Measurements from ENCODE around the gene INTS14. TPM values are rescaled to one million over a fixed set of nuclear protein-coding genes. Genes with fewer than 3 reads are reported as not detected.

Gene INTS14
- total and polyA plus RNA-seq, 9 of the 15 experiments (the other 6 are each of a cell fraction or from before 2014, with no cell fraction given): 30.5 to 92.4 (median 46.5) TPM

DNA sequence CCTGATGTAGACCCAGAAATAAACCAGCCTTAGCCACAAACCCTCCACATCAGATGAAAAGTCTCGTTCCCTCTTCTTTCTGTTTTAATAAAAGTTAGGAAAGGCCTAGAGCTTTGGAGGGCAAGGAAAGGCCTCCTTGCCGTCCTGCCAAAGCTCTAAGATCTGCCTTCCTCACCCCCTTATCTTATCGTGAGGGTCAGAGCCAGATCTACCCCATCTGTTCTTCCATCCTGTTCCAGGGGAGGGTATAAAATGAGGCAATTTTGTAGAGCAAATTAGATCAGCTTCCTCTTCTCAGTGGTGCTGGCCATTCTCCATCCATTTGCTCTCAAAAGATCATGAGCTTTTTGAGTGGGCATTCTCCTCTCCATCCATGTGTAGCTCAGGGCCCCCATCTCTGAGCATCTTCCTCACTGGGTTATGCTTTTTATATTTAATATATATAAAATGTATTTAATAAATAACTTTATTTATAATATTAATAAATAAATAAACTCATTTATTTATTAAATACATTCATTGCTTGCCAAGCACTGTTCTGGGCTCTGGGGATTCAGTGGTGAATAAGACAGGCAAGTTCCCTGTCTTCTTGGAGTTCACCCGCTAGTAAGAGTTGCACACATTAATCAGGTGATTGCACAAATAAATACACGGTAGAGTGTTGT is 8.8 kb upstream of the INTS14 start:
- no peak for DNase-seq (ENCODE audit: extremely low read depth in 1 of 4, low spot score in 3 of 4)
- Histone ChIP-seq H3K9me3 (replicated peaks; ENCODE audit: control insufficient read depth, insufficient read depth, low read depth, low read length) (no peaks in the 10 kb centered on the region), H3K27me3 (ENCODE audit: control insufficient read depth in 2 of 2, insufficient read depth in 2 of 2, low read length in 2 of 2) (no peaks in the 10 kb centered on the region), H3K36me3 (ENCODE audit: control insufficient read depth, insufficient read depth, low read length) (no peaks in the 10 kb centered on the region), H4K20me1 (replicated peaks; ENCODE audit: control insufficient read depth, insufficient read depth, low read length) (no peaks in the 10 kb centered on the region; the same call in 1 of the 2 replicates), H3K4me3 (no peak overlapping the region), H3K4me2 (ENCODE audit: insufficient read depth, low read length) (peak overlapping the region; percentile 4; the same call in 1 of the 2 replicates), H3K27ac (ENCODE audit: extremely low read depth, low read depth, low read length) (no peak overlapping the region), H2AFZ (ENCODE audit: low read depth, low read length) (peak overlapping the region; percentile 63), H3K9ac (ENCODE audit: insufficient read depth in 1 of 2, low read depth in 2 of 2, low read length in 2 of 2) (no peak overlapping the region), H3K79me2 (ENCODE audit: control insufficient read depth, insufficient read depth, low read length) (no peaks in the 10 kb centered on the region), H3K9me1 (ENCODE audit: control insufficient read depth, insufficient read depth, low read length) (no peaks in the 10 kb centered on the region), H3K4me1 (replicated peaks in 1 of 2; ENCODE audit: control insufficient read depth in 2 of 2, insufficient read depth in 2 of 2, low read length in 2 of 2) (peaks cover 3 to 7% of the 10 kb centered on the region in 2 experiments; a peak in 3 of 5 replicates)
- intact Hi-C loops (cut with micrococcal nuclease) (loop anchor here (10.0 kb wide), 1 partner anchor 355 kb away; no protein-coding TSS in a partner anchor), in situ Hi-C loops (cut with MboI) (no loop called here)
- CTCF ChIA-PET (ENCODE audit: low intra/inter-chr PET ratio): no interaction called here
- FAIRE-seq: no peak
- POLR2A ChIA-PET: interaction anchor here (0.5 to 0.8 kb wide), 2 partner anchors 9 to 250 kb away, joined by 4 read pairs; partner anchors contain the start of gene INTS14
- BruUV-seq (replicated peaks): no TSS peak
- no peak for ATAC-seq
- 33% methylated on average over 5 of the region's 5 CpGs for WGBS (ENCODE audit: insufficient coverage, low coverage, missing lambda C conversion rate)
- no peak for TF ChIP-seq CSDE1 (IDR thresholded peaks at IDR 0.05)
- no peak for TF ChIP-seq GATAD2B (IDR thresholded peaks at IDR 0.05; ENCODE audit: borderline replicate concordance)
- no peak for TF ChIP-seq POLR2A (conservative IDR thresholded peaks at IDR 0.05)
- peak; percentile 26; the same call in 1 of the 2 replicates for TF ChIP-seq JUND (IDR thresholded peaks at IDR 0.05; ENCODE audit: borderline replicate concordance, low read depth, low read length)
- no peak; the same call in 2 of the 3 replicates for TF ChIP-seq JUND (tag; IDR thresholded peaks at IDR 0.05; ENCODE audit: borderline replicate concordance, low read depth, low read length)
- no peak for TF ChIP-seq CEBPZ (IDR thresholded peaks at IDR 0.05; ENCODE audit: borderline replicate concordance, low read depth, low read length)
- TF ChIP-seq CREB3 (tag; conservative IDR thresholded peaks at IDR 0.05; ENCODE audit: low read depth): no peak
- TF ChIP-seq PML (IDR thresholded peaks at IDR 0.05; ENCODE audit: low read length): no peak
- no peak for TF ChIP-seq MED1 (CRISPR knock-in tag; IDR thresholded peaks at IDR 0.05; ENCODE audit: borderline replicate concordance)
- 0 out of 2 replicates have a peak, but pooled peaks have one; percentile 11 for TF ChIP-seq TAL1 (IDR thresholded peaks at IDR 0.05)
- TF ChIP-seq, protein P1, sequence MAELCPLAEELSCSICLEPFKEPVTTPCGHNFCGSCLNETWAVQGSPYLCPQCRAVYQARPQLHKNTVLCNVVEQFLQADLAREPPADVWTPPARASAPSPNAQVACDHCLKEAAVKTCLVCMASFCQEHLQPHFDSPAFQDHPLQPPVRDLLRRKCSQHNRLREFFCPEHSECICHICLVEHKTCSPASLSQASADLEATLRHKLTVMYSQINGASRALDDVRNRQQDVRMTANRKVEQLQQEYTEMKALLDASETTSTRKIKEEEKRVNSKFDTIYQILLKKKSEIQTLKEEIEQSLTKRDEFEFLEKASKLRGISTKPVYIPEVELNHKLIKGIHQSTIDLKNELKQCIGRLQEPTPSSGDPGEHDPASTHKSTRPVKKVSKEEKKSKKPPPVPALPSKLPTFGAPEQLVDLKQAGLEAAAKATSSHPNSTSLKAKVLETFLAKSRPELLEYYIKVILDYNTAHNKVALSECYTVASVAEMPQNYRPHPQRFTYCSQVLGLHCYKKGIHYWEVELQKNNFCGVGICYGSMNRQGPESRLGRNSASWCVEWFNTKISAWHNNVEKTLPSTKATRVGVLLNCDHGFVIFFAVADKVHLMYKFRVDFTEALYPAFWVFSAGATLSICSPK (IDR thresholded peaks at IDR 0.05; ENCODE audit: borderline replicate concordance): no peak
- TF ChIP-seq NCOA6 (IDR thresholded peaks at IDR 0.05): no peak
- TF ChIP-seq EWSR1 (IDR thresholded peaks at IDR 0.05; ENCODE audit: borderline replicate concordance, low read depth, partially characterized antibody): no peak
- TF ChIP-seq CREM (IDR thresholded peaks at IDR 0.05; ENCODE audit: low read depth): no peak
- no peak for TF ChIP-seq ETS2 (tag; IDR thresholded peaks at IDR 0.05; ENCODE audit: borderline replicate concordance, poor library complexity, severe bottlenecking)
- TF ChIP-seq ILK (tag; IDR thresholded peaks at IDR 0.05; ENCODE audit: borderline replicate concordance, low read depth): no peak
- peak; percentile 52; the same call in 1 of the 2 replicates for TF ChIP-seq CTBP1 (IDR thresholded peaks at IDR 0.05; ENCODE audit: borderline replicate concordance)
